HG02981 (cell line): ENCODE measurements around the gene DCD.

Experiments used
- ATAC-seq: cut with Tn5 transposase; IDR thresholded peaks from one replicate; pipeline ENCODE4 v1.9.1; 2021; ENCODE audit warnings: mild to moderate bottlenecking, moderate library complexity; ENCODE audit not compliant: unreplicated experiment

Gene DCD

GRCh38 chr12:54648265-54648664 lies at the start of gene DCD:
DCD (minus strand) TSS chr12:54648365; CDS start chr12:54648303, 62 bp downstream.
- ATAC-seq = no peak

- ATAC-seq = no peak
These were observed 49.7 kb upstream of the DCD start for GRCh38 chr12:54697851-54698250.

GRCh38 chr12:54692353-54692752 lies 44.2 kb upstream of the DCD start:
- no peak for ATAC-seq

GRCh38 chr12:54689984-54690383 lies 41.8 kb upstream of the DCD start:
- no peak for ATAC-seq

GRCh38 chr12:54689034-54689372 lies 40.8 kb upstream of the DCD start:
- no peak for ATAC-seq

- no peak for ATAC-seq
These were observed 40.3 kb upstream of the DCD start for GRCh38 chr12:54688309-54689033.

- no peak for ATAC-seq
These were observed 36.8 kb upstream of the DCD start for GRCh38 chr12:54684636-54685630.

GRCh38 chr12:54683398-54683797 lies 35.2 kb upstream of the DCD start:
- no peak for ATAC-seq

GRCh38 chr12:54682674-54683073 lies 34.5 kb upstream of the DCD start:
- no peak for ATAC-seq

- peak; percentile 83 for ATAC-seq
These were observed 32.2 kb upstream of the DCD start for GRCh38 chr12:54680374-54680773.

GRCh38 chr12:54678131-54678530 lies 30.0 kb upstream of the DCD start:
- no peak for ATAC-seq

- ATAC-seq = no peak
These were observed 19.8 kb upstream of the DCD start for GRCh38 chr12:54667945-54668344.

- no peak for ATAC-seq
These were observed 17.8 kb upstream of the DCD start for GRCh38 chr12:54666008-54666407.

GRCh38 chr12:54665022-54665635 lies 17.0 kb upstream of the DCD start:
- peak; percentile 56 for ATAC-seq

- ATAC-seq = no peak
These were observed 15.4 kb upstream of the DCD start for GRCh38 chr12:54663603-54664002.

GRCh38 chr12:54662026-54662425 lies 13.9 kb upstream of the DCD start:
- no peak for ATAC-seq

- no peak for ATAC-seq
These were observed 12.9 kb upstream of the DCD start for GRCh38 chr12:54661048-54661447.

GRCh38 chr12:54660320-54660962 lies 12.3 kb upstream of the DCD start:
- ATAC-seq = no peak

GRCh38 chr12:54658306-54659264 lies 10.4 kb upstream of the DCD start:
- ATAC-seq = peak; percentile 83

GRCh38 chr12:54657105-54657607 lies 9.0 kb upstream of the DCD start:
- ATAC-seq = no peak
